Measurements from ENCODE around the gene ANKRD34B. TPM values are rescaled to one million over a fixed set of nuclear protein-coding genes. Genes with fewer than 3 reads are reported as not detected.

ANKRD34B gene
- total RNA-seq, 1 donor from 2014 or later: not detected

DNA sequence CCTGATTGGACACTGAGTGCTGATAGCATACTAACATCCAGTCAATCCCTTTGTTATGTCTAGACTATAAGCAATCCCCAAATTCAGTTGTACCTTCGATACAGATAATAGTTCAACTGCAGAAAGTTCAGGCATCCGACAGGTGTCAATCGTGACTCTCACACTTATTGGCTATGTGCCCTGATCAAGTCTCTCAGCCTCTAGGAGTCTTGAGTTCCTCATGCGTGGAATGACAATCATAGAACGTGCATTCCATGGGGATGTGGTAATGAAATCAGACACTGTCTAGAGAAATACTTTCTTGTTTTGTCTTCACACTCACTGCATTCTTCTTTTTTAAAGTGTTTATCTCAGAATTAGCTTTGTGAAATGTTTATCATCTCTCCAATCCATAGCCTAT, 4.8 kb downstream of the ANKRD34B start:
- Mint-ChIP-seq H3K9me3 (ENCODE audit: unreplicated experiment) (no peaks in the 10 kb centered on the region), H3K27me3 (ENCODE audit: unreplicated experiment) (peaks cover 7% of the 10 kb centered on the region), H3K4me3 (ENCODE audit: unreplicated experiment) (no peak overlapping the region), H3K27ac (ENCODE audit: unreplicated experiment) (no peak overlapping the region), H3K36me3 (ENCODE audit: unreplicated experiment) (no peaks in the 10 kb centered on the region), H3K4me1 (ENCODE audit: low read depth, unreplicated experiment) (peaks cover 2% of the 10 kb centered on the region)
- TF ChIP-seq, protein P1, sequence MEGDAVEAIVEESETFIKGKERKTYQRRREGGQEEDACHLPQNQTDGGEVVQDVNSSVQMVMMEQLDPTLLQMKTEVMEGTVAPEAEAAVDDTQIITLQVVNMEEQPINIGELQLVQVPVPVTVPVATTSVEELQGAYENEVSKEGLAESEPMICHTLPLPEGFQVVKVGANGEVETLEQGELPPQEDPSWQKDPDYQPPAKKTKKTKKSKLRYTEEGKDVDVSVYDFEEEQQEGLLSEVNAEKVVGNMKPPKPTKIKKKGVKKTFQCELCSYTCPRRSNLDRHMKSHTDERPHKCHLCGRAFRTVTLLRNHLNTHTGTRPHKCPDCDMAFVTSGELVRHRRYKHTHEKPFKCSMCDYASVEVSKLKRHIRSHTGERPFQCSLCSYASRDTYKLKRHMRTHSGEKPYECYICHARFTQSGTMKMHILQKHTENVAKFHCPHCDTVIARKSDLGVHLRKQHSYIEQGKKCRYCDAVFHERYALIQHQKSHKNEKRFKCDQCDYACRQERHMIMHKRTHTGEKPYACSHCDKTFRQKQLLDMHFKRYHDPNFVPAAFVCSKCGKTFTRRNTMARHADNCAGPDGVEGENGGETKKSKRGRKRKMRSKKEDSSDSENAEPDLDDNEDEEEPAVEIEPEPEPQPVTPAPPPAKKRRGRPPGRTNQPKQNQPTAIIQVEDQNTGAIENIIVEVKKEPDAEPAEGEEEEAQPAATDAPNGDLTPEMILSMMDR (IDR thresholded peaks at IDR 0.05; ENCODE audit: partially characterized antibody, unreplicated experiment): no peak
- no peak for DNase-seq

DNA sequence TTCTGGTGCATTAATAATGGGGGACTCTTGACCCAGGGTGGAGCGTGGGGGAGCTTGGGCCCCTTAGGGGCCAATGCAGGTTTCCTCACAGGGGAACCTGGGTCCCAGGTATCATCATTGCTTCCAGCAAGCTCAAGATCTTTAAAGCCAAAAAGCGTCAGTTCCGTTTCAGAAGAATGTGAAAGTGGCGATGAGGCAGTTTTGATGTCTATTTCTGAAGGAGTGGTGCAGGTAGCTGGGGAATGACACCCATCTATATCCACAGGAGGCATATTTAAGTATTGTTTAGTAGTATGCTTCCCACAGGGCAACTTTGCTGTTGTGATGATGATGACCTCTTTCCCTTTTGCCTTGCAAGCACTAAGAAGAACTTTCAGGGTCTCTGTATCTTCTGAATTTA, 10.8 kb downstream of the ANKRD34B start:
- Mint-ChIP-seq H3K9me3 (ENCODE audit: unreplicated experiment) (no peaks in the 10 kb centered on the region), H3K27me3 (ENCODE audit: unreplicated experiment) (peaks cover 1% of the 10 kb centered on the region), H3K36me3 (ENCODE audit: unreplicated experiment) (no peaks in the 10 kb centered on the region), H3K4me1 (ENCODE audit: low read depth, unreplicated experiment) (no peaks in the 10 kb centered on the region), H3K27ac (ENCODE audit: unreplicated experiment) (no peak overlapping the region), H3K4me3 (ENCODE audit: unreplicated experiment) (no peak overlapping the region)
- TF ChIP-seq, protein P1 (IDR thresholded peaks at IDR 0.05; ENCODE audit: partially characterized antibody, unreplicated experiment): no peak
- DNase-seq: no peak

DNA sequence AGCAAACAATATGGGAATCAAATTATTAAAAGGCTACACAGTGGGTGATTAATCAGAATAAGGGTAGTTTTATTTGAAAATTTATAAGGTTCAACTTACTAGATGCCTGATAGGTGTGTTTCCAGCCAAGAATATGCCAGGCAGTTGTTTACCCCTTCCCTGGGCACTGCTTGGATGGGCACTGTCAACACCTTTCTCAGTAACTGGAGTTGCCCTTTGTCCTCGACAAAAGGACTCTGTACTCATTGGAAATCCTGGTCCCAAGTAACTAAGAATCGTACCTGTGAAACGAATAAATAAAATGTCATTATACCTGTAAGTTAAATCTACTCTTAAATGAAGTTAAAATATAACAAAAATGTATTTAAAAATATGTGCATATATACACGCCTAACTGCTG, 15.0 kb downstream of the ANKRD34B start:
- TF ChIP-seq, protein P1 (IDR thresholded peaks at IDR 0.05; ENCODE audit: partially characterized antibody, unreplicated experiment): no peak
- no peaks in the 10 kb centered on the region for H3K36me3 Mint-ChIP-seq (ENCODE audit: unreplicated experiment)
- H3K4me1 Mint-ChIP-seq (ENCODE audit: low read depth, unreplicated experiment): no peaks in the 10 kb centered on the region
- no peaks in the 10 kb centered on the region for H3K27me3 Mint-ChIP-seq (ENCODE audit: unreplicated experiment)
- H3K4me3 Mint-ChIP-seq (ENCODE audit: unreplicated experiment): no peak overlapping the region
- no peaks in the 10 kb centered on the region for H3K9me3 Mint-ChIP-seq (ENCODE audit: unreplicated experiment)
- no peak for DNase-seq
- no peak overlapping the region for H3K27ac Mint-ChIP-seq (ENCODE audit: unreplicated experiment)

DNA sequence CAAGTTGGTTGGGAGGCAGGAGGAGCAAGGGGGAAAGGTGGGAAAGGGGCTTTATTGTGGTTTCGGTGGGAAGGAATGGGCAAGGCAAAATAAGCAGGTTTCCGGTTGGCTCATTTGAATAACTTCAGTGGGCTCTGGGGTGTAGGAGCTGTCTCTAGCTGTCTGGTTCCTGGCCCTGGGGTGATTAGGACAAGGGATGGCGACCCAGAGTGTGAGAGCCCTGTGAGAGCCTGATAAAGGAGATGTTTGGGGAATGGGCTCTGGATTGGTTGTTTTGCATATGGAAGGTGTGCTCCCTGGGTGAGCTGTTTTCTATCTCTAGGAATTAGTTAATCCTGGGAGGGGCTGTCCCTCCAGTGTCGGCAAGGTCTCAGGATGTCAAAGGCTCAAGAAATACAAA, 15.4 kb downstream of the ANKRD34B start:
- DNase-seq: no peak
- TF ChIP-seq, protein P1 (IDR thresholded peaks at IDR 0.05; ENCODE audit: partially characterized antibody, unreplicated experiment): no peak
- no peaks in the 10 kb centered on the region for H3K36me3 Mint-ChIP-seq (ENCODE audit: unreplicated experiment)
- H3K4me1 Mint-ChIP-seq (ENCODE audit: low read depth, unreplicated experiment): no peaks in the 10 kb centered on the region
- no peak overlapping the region for H3K27ac Mint-ChIP-seq (ENCODE audit: unreplicated experiment)
- H3K4me3 Mint-ChIP-seq (ENCODE audit: unreplicated experiment): no peak overlapping the region
- no peaks in the 10 kb centered on the region for H3K9me3 Mint-ChIP-seq (ENCODE audit: unreplicated experiment)
- no peaks in the 10 kb centered on the region for H3K27me3 Mint-ChIP-seq (ENCODE audit: unreplicated experiment)

DNA sequence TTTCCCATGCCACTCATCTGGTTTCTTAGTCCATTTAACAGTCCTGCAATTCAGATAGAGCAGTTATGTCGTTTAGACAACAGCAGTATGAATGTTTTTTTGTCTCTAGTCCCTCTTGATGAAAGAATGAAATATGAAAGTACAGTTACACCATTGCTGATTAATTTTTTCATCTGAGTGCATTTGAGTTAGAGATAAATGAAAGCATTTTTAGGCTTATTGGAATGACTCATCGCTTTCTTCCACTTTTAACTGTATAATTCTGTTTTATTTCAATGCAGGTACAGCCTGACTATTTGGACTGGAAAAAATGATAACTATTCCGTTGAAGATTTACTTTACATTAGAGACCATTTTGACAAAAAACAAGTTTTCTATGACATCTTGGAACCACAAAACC, 28.7 kb downstream of the ANKRD34B start:
- Mint-ChIP-seq H3K9me3 (ENCODE audit: unreplicated experiment) (no peaks in the 10 kb centered on the region), H3K36me3 (ENCODE audit: unreplicated experiment) (no peaks in the 10 kb centered on the region), H3K4me3 (ENCODE audit: unreplicated experiment) (no peak overlapping the region)

More for the DNA sequence above, 28.7 kb downstream of the ANKRD34B start:
- no peaks in the 10 kb centered on the region for H3K4me1 Mint-ChIP-seq (ENCODE audit: low read depth, unreplicated experiment)
- TF ChIP-seq, protein P1 (IDR thresholded peaks at IDR 0.05; ENCODE audit: partially characterized antibody, unreplicated experiment): no peak
- DNase-seq: no peak
- H3K27ac Mint-ChIP-seq (ENCODE audit: unreplicated experiment): no peak overlapping the region
- H3K27me3 Mint-ChIP-seq (ENCODE audit: unreplicated experiment): no peaks in the 10 kb centered on the region
